HepG2 (cell line): ENCODE measurements around the gene RGS6. TPM values are rescaled to one million over a fixed set of nuclear protein-coding genes. Genes with fewer than 3 reads are reported as not detected.

Source experiments
- ATAC-seq: fragments of 200-7000 bp; cut with Tn5 transposase; 3 replicates; pipeline ENCODE4 v1.9.1; 2020; ENCODE audit warnings: mild to moderate bottlenecking, moderate library complexity
- BruUV-seq: library from RNA; stranded (reverse); fragments of 400-500 nt; replicated peaks from 2 replicates; lab custom pipeline; 2021; lab: Mats Ljungman, UMichigan
- CTCF ChIA-PET: fragments of 300-600 bp; formaldehyde crosslinking; extraction: SDS; loops from one replicate; lab custom pipeline; 2021; ENCODE audit warnings: low total read pairs, inconsistent platforms, low intra/inter-chr PET ratio; lab: Yijun Ruan, JAX
- POLR2A ChIA-PET: fragments of 350-600 bp; sonication (Branson Sonifier 250); formaldehyde crosslinking; loops from one replicate; lab custom pipeline; 2020; ENCODE audit warnings: antibody characterized with exemption, inconsistent platforms; lab: Yijun Ruan, JAX
- DNase-seq: peaks from one replicate; pipeline ENCODE4 v3.0.0-alpha.2; 2015; ENCODE audit warnings: low spot score
- FAIRE-seq: peaks from 3 replicates; lab custom pipeline; 2011; peaks lifted over from hg19 to GRCh38; lab: Jason Lieb, UNC
- H2AFZ ChIP-seq: one replicate; pipeline ENCODE4 v1.6.1; 2011; ENCODE audit warnings: low read length, inconsistent platforms
- H3K27ac ChIP-seq: fragments of 300-600 bp; 3 replicates; pipeline ENCODE4 v1.8.0; 2011; ENCODE audit warnings: mixed run types, mild to moderate bottlenecking, mixed read lengths, low read length, inconsistent platforms; ENCODE audit not compliant: insufficient read depth; ENCODE audit errors: extremely low read length
- H3K27me3 ChIP-seq, 2 experiments: fragments of 200-600 bp in 1 of 2; 2 replicates in 1 of 2; 3 replicates in 1 of 2; pipeline versions ENCODE4 v1.6.0 to v1.8.0; 2011; ENCODE audit warnings: low read length in 2 of 2, mild to moderate bottlenecking in 2 of 2, moderate library complexity in 2 of 2, inconsistent platforms in 1 of 2; ENCODE audit not compliant: insufficient read depth in 2 of 2, control insufficient read depth in 1 of 2
- H3K36me3 ChIP-seq, 2 experiments: fragments of 200-600 bp in 1 of 2; replicated peaks in 1 of 2; 2 replicates in 1 of 2; 3 replicates in 1 of 2; pipeline versions ENCODE4 v1.5.1 to v1.8.0; 2011; ENCODE audit warnings: low read length in 2 of 2, inconsistent platforms in 1 of 2; ENCODE audit not compliant: insufficient read depth in 2 of 2, control insufficient read depth in 1 of 2
- H3K4me1 ChIP-seq: 2 replicates; pipeline ENCODE4 v1.5.1; 2012; ENCODE audit warnings: low read length, inconsistent platforms; ENCODE audit not compliant: insufficient read depth
- H3K4me2 ChIP-seq: 2 replicates; pipeline ENCODE4 v1.6.0; 2011; ENCODE audit warnings: low read depth, low read length, inconsistent platforms
- H3K4me3 ChIP-seq, 3 experiments: fragments of 200-600 bp in 1 of 3; sonication (generic), shearing (Covaris generic) in 1 of 3; replicated peaks in 1 of 3; 2 replicates each; pipeline ENCODE4 v1.5.1; 2011 to 2016; ENCODE audit warnings: low read length in 3 of 3, inconsistent platforms in 2 of 3, low read depth in 2 of 3, mild to moderate bottlenecking in 2 of 3, control low read depth in 1 of 3, mixed read lengths in 1 of 3; ENCODE audit not compliant: insufficient read depth in 1 of 3
- H3K79me2 ChIP-seq: one replicate; pipeline ENCODE4 v1.6.1; 2011; ENCODE audit warnings: low read length, inconsistent platforms; ENCODE audit not compliant: insufficient read depth
- H3K9ac ChIP-seq: 2 replicates; pipeline ENCODE4 v1.6.0; 2011; ENCODE audit warnings: mild to moderate bottlenecking, low read depth, low read length, inconsistent platforms; ENCODE audit not compliant: insufficient read depth
- H3K9me3 ChIP-seq: 2 replicates; pipeline ENCODE4 v1.5.1; 2012; ENCODE audit warnings: mild to moderate bottlenecking, low read length
- H4K20me1 ChIP-seq: 2 replicates; pipeline ENCODE4 v1.6.0; 2011; ENCODE audit warnings: inconsistent platforms, mild to moderate bottlenecking, low read length, moderate library complexity; ENCODE audit not compliant: insufficient read depth
- CHD2 ChIP-seq: IDR thresholded peaks from 2 replicates; pipeline ENCODE4 v1.6.1; 2011; ENCODE audit warnings: low read depth, low read length, improper control_type of control experiment
- IKZF1 ChIP-seq: fragments of 450-650 bp; IDR thresholded peaks from 2 replicates; pipeline ENCODE4 v1.7.1; 2016
- KDM5A ChIP-seq: fragments of 200-600 bp; sonication (generic); IDR thresholded peaks from 2 replicates; pipeline ENCODE4 v1.7.0; 2018; ENCODE audit warnings: antibody characterized with exemption, mild to moderate bottlenecking, low read length, borderline replicate concordance
- NR1H2 ChIP-seq: sonication (generic); formaldehyde crosslinking; IDR thresholded peaks from 2 replicates; pipeline ENCODE4 v1.8.1; 2022; ENCODE audit warnings: low read depth, missing genetic modification reagents, borderline replicate concordance
- REPIN1 ChIP-seq: sonication (generic); formaldehyde crosslinking; IDR thresholded peaks from 2 replicates; pipeline ENCODE4 v1.8.0; 2022; ENCODE audit warnings: missing genetic modification reagents, low read depth, mild to moderate bottlenecking, borderline replicate concordance
- ZNF20 ChIP-seq: sonication (generic); formaldehyde crosslinking; IDR thresholded peaks from 2 replicates; pipeline ENCODE4 v1.4.0; 2020; ENCODE audit warnings: mild to moderate bottlenecking, moderate library complexity, missing genetic modification reagents
- ZNF224 ChIP-seq: sonication (generic); formaldehyde crosslinking; IDR thresholded peaks from 2 replicates; pipeline ENCODE4 v1.5.0; 2020; ENCODE audit warnings: mild to moderate bottlenecking, missing genetic modification reagents
- ZNF331 ChIP-seq: sonication (generic); formaldehyde crosslinking; IDR thresholded peaks from 2 replicates; pipeline ENCODE4 v1.4.0; 2020; ENCODE audit warnings: missing genetic modification reagents
- ZNF382 ChIP-seq: sonication (generic); formaldehyde crosslinking; IDR thresholded peaks from 2 replicates; pipeline ENCODE4 v1.5.0; 2020; ENCODE audit warnings: missing genetic modification reagents, mild to moderate bottlenecking, borderline replicate concordance
- ZSCAN20 ChIP-seq: sonication (generic); formaldehyde crosslinking; IDR thresholded peaks from 2 replicates; pipeline ENCODE4 v1.4.0; 2020; ENCODE audit warnings: missing genetic modification reagents, mild to moderate bottlenecking, borderline replicate concordance
- WGBS: methylation state at CpG from one replicate; pipeline ENCODE4 v1.1.6; 2017; ENCODE audit warnings: low lambda C conversion rate; 5-methylcytosine and 5-hydroxymethylcytosine counted together
- in situ Hi-C: cut with HindIII; loops from 2 replicates; pipeline ENCODE4 v1.10.0; 2017; ENCODE audit warnings: low pct_unique_long_range_greater_than_20kb; ENCODE audit not compliant: extremely low pct_ligation_motif_present
- intact Hi-C: fragments of 100-400 bp; cut with micrococcal nuclease; formaldehyde crosslinking; loops from one replicate; pipeline ENCODE4 v1.10.0; 2022; ENCODE audit not compliant: unreplicated experiment
- polyA plus RNA-seq, 8 experiments: library from polyadenylated mRNA; depleted of rRNA in 3 of 8; stranded (reverse) in 7 of 8; unstranded in 1 of 8; fragments of >200 nt; fragmentation: Illumina TruSeq in 4 of 8; extraction: Trizol in 4 of 8; gene quantifications; 2 replicates each; pipeline versions ENCODE4 v1.2.1 to v1.2.3, GENCODE V29; 2011 to 2016; ENCODE audit warnings: low read depth in 4 of 8, missing spikeins in 1 of 8, mixed read lengths in 1 of 8; ENCODE audit not compliant: insufficient read depth in 1 of 8
- total RNA-seq, 5 experiments: library from RNA; depleted of rRNA; stranded (reverse); fragments of >200 nt; fragmentation: Illumina TruSeq; extraction: Trizol; gene quantifications; 2 replicates each; pipeline ENCODE4 v1.2.3, GENCODE V29; 2016; ENCODE audit warnings: low read depth in 1 of 5
- TF ChIP-seq, protein P1 (sequence below): sonication (generic); formaldehyde crosslinking; IDR thresholded peaks from 2 replicates; pipeline ENCODE4 v1.4.0; 2020; ENCODE audit warnings: low read depth, missing genetic modification reagents

The RGS6 gene
- total and polyA plus RNA-seq, 2 of the 13 experiments (the other 11 are each of a cell fraction or from before 2014, with no cell fraction given): not detected

DNA sequence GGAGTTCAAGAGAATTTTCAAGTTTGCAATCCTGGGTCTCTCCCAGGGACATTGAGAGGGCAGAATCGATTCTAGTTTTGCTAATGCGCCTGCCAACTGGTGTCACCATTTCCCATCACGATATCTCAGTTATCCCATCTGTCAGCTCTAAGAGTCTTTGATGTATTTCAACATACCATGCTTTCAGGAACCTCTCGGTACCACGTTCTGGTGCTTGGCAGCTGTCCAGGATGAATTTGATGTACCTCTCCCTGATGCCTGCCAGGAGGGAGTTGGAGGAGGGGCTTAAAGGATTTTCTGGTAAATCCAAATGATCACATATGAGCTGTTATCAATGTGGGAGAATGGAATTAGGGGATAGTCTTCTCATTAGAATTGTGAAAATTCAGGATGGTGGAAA, 332.5 kb downstream of the RGS6 start:
- no peaks in the 10 kb centered on the region for H3K79me2 ChIP-seq
- H3K4me3 ChIP-seq: no peak overlapping the region
- H3K27ac ChIP-seq: no peak overlapping the region
- no peak overlapping the region for H2AFZ ChIP-seq
- intact Hi-C loops (no loop called here), in situ Hi-C loops (no loop called here)
- no peaks in the 10 kb centered on the region; a peak in 1 of 5 replicates for H3K27me3 ChIP-seq
- H3K9ac ChIP-seq: no peak overlapping the region
- peaks cover 26% of the 10 kb centered on the region for H3K9me3 ChIP-seq
- H3K36me3 ChIP-seq: no peaks in the 10 kb centered on the region
- DNase-seq (no peak), ATAC-seq (no peak), FAIRE-seq (no peak)
- H4K20me1 ChIP-seq: no peaks in the 10 kb centered on the region
- 1% methylated on average over 5 of the region's 5 CpGs for WGBS
- H3K4me1 ChIP-seq: no peaks in the 10 kb centered on the region
- no peak overlapping the region for H3K4me2 ChIP-seq
- TF ChIP-seq REPIN1 (no peak), KDM5A (no peak), ZNF382 (CRISPR knock-in tag) (no peak), ZSCAN20 (no peak), ZNF331 (CRISPR knock-in tag) (no peak), ZNF224 (CRISPR knock-in tag) (no peak), ZNF20 (no peak), CHD2 (no peak), NR1H2 (CRISPR knock-in tag) (no peak), IKZF1 (no peak)
- TF ChIP-seq, protein P1, sequence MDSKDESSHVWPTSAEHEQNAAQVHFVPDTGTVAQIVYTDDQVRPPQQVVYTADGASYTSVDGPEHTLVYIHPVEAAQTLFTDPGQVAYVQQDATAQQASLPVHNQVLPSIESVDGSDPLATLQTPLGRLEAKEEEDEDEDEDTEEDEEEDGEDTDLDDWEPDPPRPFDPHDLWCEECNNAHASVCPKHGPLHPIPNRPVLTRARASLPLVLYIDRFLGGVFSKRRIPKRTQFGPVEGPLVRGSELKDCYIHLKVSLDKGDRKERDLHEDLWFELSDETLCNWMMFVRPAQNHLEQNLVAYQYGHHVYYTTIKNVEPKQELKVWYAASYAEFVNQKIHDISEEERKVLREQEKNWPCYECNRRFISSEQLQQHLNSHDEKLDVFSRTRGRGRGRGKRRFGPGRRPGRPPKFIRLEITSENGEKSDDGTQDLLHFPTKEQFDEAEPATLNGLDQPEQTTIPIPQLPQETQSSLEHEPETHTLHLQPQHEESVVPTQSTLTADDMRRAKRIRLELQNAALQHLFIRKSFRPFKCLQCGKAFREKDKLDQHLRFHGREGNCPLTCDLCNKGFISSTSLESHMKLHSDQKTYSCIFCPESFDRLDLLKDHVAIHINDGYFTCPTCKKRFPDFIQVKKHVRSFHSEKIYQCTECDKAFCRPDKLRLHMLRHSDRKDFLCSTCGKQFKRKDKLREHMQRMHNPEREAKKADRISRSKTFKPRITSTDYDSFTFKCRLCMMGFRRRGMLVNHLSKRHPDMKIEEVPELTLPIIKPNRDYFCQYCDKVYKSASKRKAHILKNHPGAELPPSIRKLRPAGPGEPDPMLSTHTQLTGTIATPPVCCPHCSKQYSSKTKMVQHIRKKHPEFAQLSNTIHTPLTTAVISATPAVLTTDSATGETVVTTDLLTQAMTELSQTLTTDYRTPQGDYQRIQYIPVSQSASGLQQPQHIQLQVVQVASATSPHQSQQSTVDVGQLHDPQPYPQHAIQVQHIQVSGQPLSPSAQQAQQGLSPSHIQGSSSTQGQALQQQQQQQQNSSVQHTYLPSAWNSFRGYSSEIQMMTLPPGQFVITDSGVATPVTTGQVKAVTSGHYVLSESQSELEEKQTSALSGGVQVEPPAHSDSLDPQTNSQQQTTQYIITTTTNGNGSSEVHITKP (CRISPR knock-in tag): no peak
- POLR2A ChIA-PET: no interaction called here
- BruUV-seq: no TSS peak
- CTCF ChIA-PET: no interaction called here
